ENCODE data around the gene TMEM139.

Gene TMEM139

GRCh38 chr7:143284591-143285469 lies at the start of gene TMEM139:
Gene TMEM139, plus strand, starts transcription at chr7:143284958. Its CDS starts 1,000 bp downstream, at chr7:143285958.
- Histone ChIP-seq H3K4me3 (no peak within 1 kb of the TSS), H3K36me3 (ENCODE audit: insufficient read depth, low read length) (no peaks in the 10 kb centered on the region), H3K9ac (ENCODE audit: insufficient read length) (no peak within 1 kb of the TSS), H3K27ac (no peak within 1 kb of the TSS), H3K9me3 (ENCODE audit: low read depth, low read length) (peaks cover 3% of the 10 kb centered on the region; the same call in 1 of the 2 replicates)
- no peak for TF ChIP-seq FOXP2 (optimal IDR thresholded peaks at IDR 0.05; ENCODE audit: control extremely low read depth, extremely low read length, insufficient read depth)
- TF ChIP-seq POLR2AphosphoS5 (IDR thresholded peaks at IDR 0.05; ENCODE audit: borderline replicate concordance, low read depth, low read length) = no peak
- TF ChIP-seq EZH2 (IDR thresholded peaks at IDR 0.05) = no peak
- DNase-seq (ENCODE audit: low read depth, low spot score) = no peak

GRCh38 chr7:143235561-143235960 lies 49.2 kb upstream of the TMEM139 start:
- Histone ChIP-seq H3K9ac (ENCODE audit: insufficient read length) (no peak overlapping the region), H3K4me3 (no peak overlapping the region), H3K36me3 (ENCODE audit: insufficient read depth, low read length) (no peaks in the 10 kb centered on the region), H3K9me3 (ENCODE audit: low read depth, low read length) (no peaks in the 10 kb centered on the region), H3K27ac (no peak overlapping the region)
- TF ChIP-seq FOXP2 (optimal IDR thresholded peaks at IDR 0.05; ENCODE audit: control extremely low read depth, extremely low read length, insufficient read depth) (no peak), EZH2 (IDR thresholded peaks at IDR 0.05) (no peak), POLR2AphosphoS5 (IDR thresholded peaks at IDR 0.05; ENCODE audit: borderline replicate concordance, low read depth, low read length) (no peak)
- DNase-seq (ENCODE audit: low read depth, low spot score) = no peak

GRCh38 chr7:143236408-143236990 lies 48.3 kb upstream of the TMEM139 start:
- no peaks in the 10 kb centered on the region for H3K36me3 ChIP-seq (ENCODE audit: insufficient read depth, low read length)
- no peaks in the 10 kb centered on the region for H3K9me3 ChIP-seq (ENCODE audit: low read depth, low read length)
- H3K27ac ChIP-seq = no peak overlapping the region
- no peak overlapping the region for H3K4me3 ChIP-seq
- no peak overlapping the region for H3K9ac ChIP-seq (ENCODE audit: insufficient read length)
- no peak for DNase-seq (ENCODE audit: low read depth, low spot score)
- TF ChIP-seq EZH2 (IDR thresholded peaks at IDR 0.05) (no peak), FOXP2 (optimal IDR thresholded peaks at IDR 0.05; ENCODE audit: control extremely low read depth, extremely low read length, insufficient read depth) (no peak), POLR2AphosphoS5 (IDR thresholded peaks at IDR 0.05; ENCODE audit: borderline replicate concordance, low read depth, low read length) (no peak)

- no peak for DNase-seq (ENCODE audit: low read depth, low spot score)
- H3K9ac ChIP-seq (ENCODE audit: insufficient read length) = no peak overlapping the region
- no peak overlapping the region for H3K4me3 ChIP-seq
These were observed 47.4 kb upstream of the TMEM139 start for GRCh38 chr7:143237366-143237765.

GRCh38 chr7:143238289-143238980 lies 46.3 kb upstream of the TMEM139 start:
- Histone ChIP-seq H3K36me3 (ENCODE audit: insufficient read depth, low read length) (no peaks in the 10 kb centered on the region), H3K4me3 (no peak overlapping the region), H3K9ac (ENCODE audit: insufficient read length) (no peak overlapping the region), H3K9me3 (ENCODE audit: low read depth, low read length) (no peaks in the 10 kb centered on the region), H3K27ac (no peak overlapping the region)
- TF ChIP-seq EZH2 (IDR thresholded peaks at IDR 0.05) = no peak
- TF ChIP-seq FOXP2 (optimal IDR thresholded peaks at IDR 0.05; ENCODE audit: control extremely low read depth, extremely low read length, insufficient read depth) = no peak
- TF ChIP-seq POLR2AphosphoS5 (IDR thresholded peaks at IDR 0.05; ENCODE audit: borderline replicate concordance, low read depth, low read length) = no peak
- no peak for DNase-seq (ENCODE audit: low read depth, low spot score)

More at GRCh38 chr7:143237366-143237765, 47.4 kb upstream of the TMEM139 start:
- no peaks in the 10 kb centered on the region for H3K9me3 ChIP-seq (ENCODE audit: low read depth, low read length)
- no peak overlapping the region for H3K27ac ChIP-seq
- H3K36me3 ChIP-seq (ENCODE audit: insufficient read depth, low read length) = no peaks in the 10 kb centered on the region
- TF ChIP-seq POLR2AphosphoS5 (IDR thresholded peaks at IDR 0.05; ENCODE audit: borderline replicate concordance, low read depth, low read length) (no peak), EZH2 (IDR thresholded peaks at IDR 0.05) (no peak), FOXP2 (optimal IDR thresholded peaks at IDR 0.05; ENCODE audit: control extremely low read depth, extremely low read length, insufficient read depth) (no peak)

GRCh38 chr7:143239813-143240212 lies 44.9 kb upstream of the TMEM139 start:
- H3K4me3 ChIP-seq = no peak overlapping the region
- no peak for TF ChIP-seq EZH2 (IDR thresholded peaks at IDR 0.05)
- no peak for TF ChIP-seq POLR2AphosphoS5 (IDR thresholded peaks at IDR 0.05; ENCODE audit: borderline replicate concordance, low read depth, low read length)
- TF ChIP-seq FOXP2 (optimal IDR thresholded peaks at IDR 0.05; ENCODE audit: control extremely low read depth, extremely low read length, insufficient read depth) = no peak
- no peak overlapping the region for H3K27ac ChIP-seq
- DNase-seq (ENCODE audit: low read depth, low spot score) = no peak
- H3K36me3 ChIP-seq (ENCODE audit: insufficient read depth, low read length) = no peaks in the 10 kb centered on the region
- no peaks in the 10 kb centered on the region for H3K9me3 ChIP-seq (ENCODE audit: low read depth, low read length)
- no peak overlapping the region for H3K9ac ChIP-seq (ENCODE audit: insufficient read length)

GRCh38 chr7:143240291-143241168 lies 44.2 kb upstream of the TMEM139 start:
- 0 out of 2 replicates have a peak overlapping the region, but pooled peaks have one; percentile 24 for H3K4me3 ChIP-seq
- H3K9ac ChIP-seq (ENCODE audit: insufficient read length) = no peak overlapping the region
- no peak for TF ChIP-seq POLR2AphosphoS5 (IDR thresholded peaks at IDR 0.05; ENCODE audit: borderline replicate concordance, low read depth, low read length)
- no peak for TF ChIP-seq FOXP2 (optimal IDR thresholded peaks at IDR 0.05; ENCODE audit: control extremely low read depth, extremely low read length, insufficient read depth)
- TF ChIP-seq EZH2 (IDR thresholded peaks at IDR 0.05) = no peak
- H3K36me3 ChIP-seq (ENCODE audit: insufficient read depth, low read length) = no peaks in the 10 kb centered on the region
- DNase-seq (ENCODE audit: low read depth, low spot score) = peak; percentile 80
- no peak overlapping the region for H3K27ac ChIP-seq
- no peaks in the 10 kb centered on the region for H3K9me3 ChIP-seq (ENCODE audit: low read depth, low read length)
